BE2C (cell line): ENCODE data around the gene ZDHHC24.

Experiments
- DNase-seq: peaks from one replicate; pipeline ENCODE4 v3.0.0-alpha.2; 2020
- H3K27me3 ChIP-seq: fragments of 250-450 bp; sonication (Bioruptor Pico); 2 replicates; pipeline ENCODE4 v1.5.1; 2020; ENCODE audit warnings: mild to moderate bottlenecking
- H3K36me3 ChIP-seq: fragments of 250-450 bp; sonication (Bioruptor Pico); 2 replicates; pipeline ENCODE4 v1.5.1; 2020; ENCODE audit warnings: mild to moderate bottlenecking
- H3K4me1 ChIP-seq: fragments of 250-450 bp; sonication (Bioruptor Pico); 2 replicates; pipeline ENCODE4 v1.5.1; 2020
- H3K4me3 ChIP-seq: 2 replicates; pipeline ENCODE4 v1.5.1; 2011; ENCODE audit warnings: low read depth, low read length
- H3K9me3 ChIP-seq: fragments of 250-450 bp; sonication (Bioruptor Pico); 2 replicates; pipeline ENCODE4 v1.5.1; 2020
- CTCF ChIP-seq: IDR thresholded peaks from 2 replicates; pipeline ENCODE4 v1.5.1; 2012; ENCODE audit warnings: mild to moderate bottlenecking, low read depth, low read length

Gene ZDHHC24

GRCh38 chr11:66493130-66493529 is 52.7 kb downstream of the ZDHHC24 start:
- Histone ChIP-seq H3K9me3 (no peaks in the 10 kb centered on the region), H3K4me1 (no peaks in the 10 kb centered on the region), H3K36me3 (peaks cover 4% of the 10 kb centered on the region), H3K27me3 (no peaks in the 10 kb centered on the region), H3K4me3 (no peak overlapping the region)
- no peak for TF ChIP-seq CTCF
- no peak for DNase-seq

GRCh38 chr11:66492161-66492865 is 53.5 kb downstream of the ZDHHC24 start:
- Histone ChIP-seq H3K27me3 (no peaks in the 10 kb centered on the region), H3K4me1 (no peaks in the 10 kb centered on the region), H3K4me3 (no peak overlapping the region), H3K36me3 (peaks cover 2% of the 10 kb centered on the region), H3K9me3 (no peaks in the 10 kb centered on the region)
- no peak for DNase-seq
- TF ChIP-seq CTCF: no peak

GRCh38 chr11:66491315-66491935 is 54.4 kb downstream of the ZDHHC24 start:
- Histone ChIP-seq H3K9me3 (no peaks in the 10 kb centered on the region), H3K4me3 (no peak overlapping the region), H3K4me1 (no peaks in the 10 kb centered on the region), H3K27me3 (no peaks in the 10 kb centered on the region), H3K36me3 (no peaks in the 10 kb centered on the region; the same call in 1 of the 2 replicates)
- DNase-seq: no peak
- TF ChIP-seq CTCF: peak; percentile 49

- no peaks in the 10 kb centered on the region for H3K4me1 ChIP-seq
- no peak for DNase-seq
- H3K36me3 ChIP-seq: no peaks in the 10 kb centered on the region; the same call in 1 of the 2 replicates
- no peaks in the 10 kb centered on the region for H3K27me3 ChIP-seq
- H3K9me3 ChIP-seq: no peaks in the 10 kb centered on the region
- no peak for TF ChIP-seq CTCF
- H3K4me3 ChIP-seq: no peak overlapping the region
Observed at GRCh38 chr11:66489636-66490035, 56.2 kb downstream of the ZDHHC24 start.

GRCh38 chr11:66488957-66489356 is 56.9 kb downstream of the ZDHHC24 start:
- Histone ChIP-seq H3K9me3 (no peaks in the 10 kb centered on the region), H3K4me3 (no peak overlapping the region), H3K27me3 (no peaks in the 10 kb centered on the region), H3K36me3 (no peaks in the 10 kb centered on the region; the same call in 1 of the 2 replicates), H3K4me1 (no peaks in the 10 kb centered on the region)
- TF ChIP-seq CTCF: no peak
- DNase-seq: no peak

- DNase-seq: no peak
- no peak overlapping the region for H3K4me3 ChIP-seq
- H3K9me3 ChIP-seq: no peaks in the 10 kb centered on the region
- H3K4me1 ChIP-seq: no peaks in the 10 kb centered on the region
- TF ChIP-seq CTCF: no peak
- no peaks in the 10 kb centered on the region for H3K27me3 ChIP-seq
- no peaks in the 10 kb centered on the region; the same call in 1 of the 2 replicates for H3K36me3 ChIP-seq
Observed at GRCh38 chr11:66484806-66485380, 61.0 kb downstream of the ZDHHC24 start.
